Stimulated activated CD4-positive, alpha-beta T cell treated with anti-CD3 and anti-CD28 coated beads, Interleukin-15, amount 100 ng/mL, for 48 hours (primary cell): ENCODE data around the gene CLRN3.

Experiments used
- DNase-seq, 2 donors: peaks; one replicate each; pipeline ENCODE4 v3.0.0-alpha.2; 2020; ENCODE audit warnings: low read depth in 2 of 2

The CLRN3 gene

DNA sequence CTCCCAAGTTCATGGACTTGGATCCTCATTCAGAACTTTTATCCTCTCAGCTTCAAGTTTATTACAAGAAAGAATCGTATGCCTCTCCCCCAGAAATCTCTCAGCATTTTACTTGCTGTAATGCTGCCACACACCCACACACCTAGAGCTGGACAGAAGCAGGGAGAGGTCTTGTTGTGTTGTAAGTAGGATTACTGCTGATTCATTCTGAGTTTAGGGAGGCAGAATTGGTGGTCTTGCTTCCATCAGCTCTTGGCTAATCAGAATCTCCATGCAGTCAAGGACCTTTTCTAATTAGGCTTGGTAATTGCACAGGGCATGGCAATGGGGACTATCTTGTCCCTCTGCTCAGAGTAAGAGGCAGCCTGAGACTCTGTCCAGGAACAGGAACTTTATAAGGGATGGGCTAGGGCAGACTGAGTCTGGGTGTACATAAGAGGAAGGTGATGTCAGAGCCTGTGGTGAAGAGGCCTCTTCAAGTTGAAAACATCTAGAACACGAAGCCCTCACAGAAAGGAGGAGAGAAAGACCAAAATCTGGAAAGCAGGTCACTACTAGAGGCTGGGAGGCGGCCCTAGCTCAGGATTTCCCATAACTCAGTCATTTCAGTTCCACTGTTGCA is 7.1 kb upstream of the CLRN3 start:
- no peak for DNase-seq

DNA sequence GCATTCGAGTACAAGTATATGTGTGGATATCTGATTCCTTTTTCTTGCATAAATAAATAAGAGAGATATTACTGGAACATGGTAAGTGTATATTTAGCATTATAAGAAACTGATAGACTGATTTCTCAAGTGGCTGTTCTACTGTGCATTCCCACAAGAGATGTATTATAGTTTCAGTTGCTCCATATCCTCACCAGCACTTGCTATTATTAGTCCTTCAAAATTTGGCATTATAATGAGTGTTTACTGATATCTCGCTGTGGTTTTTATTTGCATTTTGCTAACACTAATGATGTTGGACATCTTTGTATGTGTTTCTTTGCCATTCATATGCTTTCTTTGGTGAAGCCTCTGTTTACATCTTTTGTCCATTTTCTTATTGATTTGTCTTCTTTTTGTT is 4.4 kb upstream of the CLRN3 start:
- no peak for DNase-seq

DNA sequence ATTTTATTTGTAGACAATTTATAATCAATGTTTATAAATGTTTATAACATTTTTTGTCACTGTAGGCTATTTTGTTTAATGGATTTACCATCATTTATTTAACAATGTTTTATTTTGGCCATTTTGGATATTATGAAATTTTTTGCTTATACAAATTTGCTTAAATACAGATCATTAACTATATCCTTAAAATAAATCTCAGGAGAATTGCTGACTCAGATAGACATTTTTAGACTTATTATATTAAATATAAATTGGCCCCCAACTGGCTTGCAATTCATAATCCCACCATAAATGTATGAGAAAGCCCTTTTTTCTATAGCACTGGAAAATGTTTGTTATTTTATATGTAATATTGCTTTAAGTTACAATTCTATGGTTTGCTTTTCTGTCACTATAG is 3.8 kb upstream of the CLRN3 start:
- DNase-seq, result no peak

DNA sequence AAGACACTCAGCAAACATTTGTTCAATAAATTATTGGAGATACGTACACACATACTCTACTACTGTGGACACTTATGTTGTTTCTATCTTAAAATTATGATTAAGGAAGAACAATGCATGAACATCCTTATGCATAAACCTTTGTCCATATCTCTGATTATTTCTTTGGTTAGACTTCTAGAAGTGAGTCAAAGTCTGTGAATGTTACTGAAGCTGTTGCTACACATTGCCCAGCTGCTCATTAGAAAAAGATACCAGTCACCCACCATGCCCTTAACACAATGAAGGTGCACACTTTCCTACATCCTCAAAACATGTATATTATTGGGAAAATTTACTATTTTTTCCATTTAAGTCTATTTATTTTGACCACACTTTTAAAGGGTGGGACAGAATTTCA is 1.4 kb upstream of the CLRN3 start:
- no peak for DNase-seq

DNA sequence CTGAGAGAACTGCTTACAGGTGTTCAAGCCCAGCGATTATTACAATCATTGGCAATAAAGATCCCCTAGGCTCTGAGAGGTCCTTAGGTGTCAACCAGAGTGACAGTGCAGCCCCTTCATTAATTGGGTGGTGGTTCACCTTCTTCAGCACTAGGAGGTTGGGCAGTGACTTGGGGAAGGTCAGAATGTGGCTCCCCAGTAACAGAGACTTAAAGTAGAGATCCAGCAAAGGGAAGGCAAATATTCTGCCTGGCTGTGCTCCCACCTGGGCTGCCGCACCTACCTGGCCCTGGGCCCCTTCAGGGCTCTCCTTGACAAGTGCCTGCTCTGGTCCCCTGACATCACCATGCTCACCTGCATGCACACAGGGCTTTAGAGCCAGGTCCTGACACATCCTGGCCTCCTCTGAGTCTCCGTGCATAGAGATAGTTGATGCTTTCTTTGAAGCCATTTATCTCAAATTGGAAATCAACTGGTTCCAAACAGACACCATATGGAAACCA is 1.9 kb downstream of the CLRN3 start:
- DNase-seq, result no peak

DNA sequence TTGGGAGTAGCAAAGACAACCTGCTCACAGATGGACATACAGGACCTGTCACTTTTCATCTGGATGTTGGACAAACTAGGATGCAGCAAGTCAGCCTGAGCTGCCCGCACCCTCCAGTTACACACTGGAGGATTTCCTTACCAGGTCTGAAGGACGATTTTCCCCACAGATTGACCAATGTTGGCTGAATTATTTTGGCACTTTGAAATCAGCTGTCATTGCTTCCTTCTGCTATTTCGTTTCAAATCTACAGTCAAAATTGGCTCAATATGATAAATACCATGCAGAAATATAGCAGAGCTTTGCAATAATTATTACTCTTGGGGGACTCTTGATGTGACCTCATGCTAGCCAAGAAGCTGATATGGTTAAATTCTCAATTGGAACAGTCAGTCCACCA is 2.5 kb downstream of the CLRN3 start:
- DNase-seq, result no peak

DNA sequence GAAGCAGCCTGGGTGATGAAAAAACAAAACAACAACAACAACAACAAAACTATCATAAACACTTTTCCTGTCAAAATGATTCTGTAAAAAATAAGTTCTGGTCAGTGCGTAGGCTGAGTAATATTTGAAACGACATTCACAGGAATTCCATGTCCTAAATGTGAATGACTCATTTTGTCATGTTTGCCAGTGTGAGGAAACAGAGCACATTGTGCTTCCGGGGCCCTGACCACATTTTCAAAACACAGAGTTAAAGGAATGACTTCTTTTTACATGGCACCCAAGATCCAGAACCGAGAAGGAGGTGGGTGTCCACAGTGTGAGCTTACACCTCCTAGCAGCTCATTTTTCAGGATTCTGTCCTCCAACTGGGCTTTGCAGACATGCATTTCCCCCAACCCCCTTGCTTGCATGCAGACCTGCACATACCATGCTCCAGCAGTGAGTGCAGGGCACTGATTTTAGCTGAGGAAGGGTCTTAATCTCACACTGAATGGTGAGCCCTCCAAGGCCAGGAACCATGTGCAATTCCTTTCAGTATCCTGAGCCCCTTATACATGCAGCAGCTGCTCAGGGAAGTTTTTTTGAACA is 3.0 kb downstream of the CLRN3 start:
- no peak for DNase-seq

DNA sequence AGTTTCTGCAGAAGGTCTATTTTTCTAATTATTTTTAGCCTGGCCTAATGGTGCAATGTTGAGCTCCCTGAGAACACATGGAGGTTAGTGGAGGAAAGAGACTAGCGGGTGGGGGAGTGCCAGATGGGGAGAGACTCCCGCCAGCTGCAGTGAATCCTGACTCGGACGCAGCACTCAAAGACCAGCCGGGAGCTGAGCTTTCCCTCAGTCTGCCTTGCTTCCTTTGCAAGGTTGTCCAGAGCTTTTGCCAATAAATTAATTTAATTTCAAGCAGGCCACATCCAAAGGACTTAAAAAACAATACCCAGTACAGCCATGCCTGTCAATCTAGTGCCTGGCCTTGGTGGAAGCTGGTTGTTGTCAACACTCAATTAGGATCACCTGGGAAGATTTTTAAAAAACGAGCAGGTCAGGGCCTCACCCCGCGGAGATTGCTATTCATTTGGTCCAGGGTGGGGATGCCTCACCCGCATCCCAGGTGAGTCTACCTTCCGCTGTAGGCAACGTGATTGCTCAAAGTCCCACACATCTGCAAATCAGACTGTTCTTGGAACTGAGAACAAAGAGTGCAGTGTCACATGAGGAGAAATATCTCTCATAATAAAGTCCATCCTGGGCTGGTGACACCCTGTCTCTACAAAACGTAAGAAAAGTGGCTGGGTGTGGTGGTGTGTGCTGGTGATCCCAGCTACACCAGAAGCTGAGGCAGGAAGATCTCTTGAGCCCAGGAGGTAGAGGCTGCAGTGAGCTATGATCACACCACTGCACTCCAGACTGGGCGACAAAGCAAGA is 4.0 kb downstream of the CLRN3 start:
- DNase-seq, result no peak

DNA sequence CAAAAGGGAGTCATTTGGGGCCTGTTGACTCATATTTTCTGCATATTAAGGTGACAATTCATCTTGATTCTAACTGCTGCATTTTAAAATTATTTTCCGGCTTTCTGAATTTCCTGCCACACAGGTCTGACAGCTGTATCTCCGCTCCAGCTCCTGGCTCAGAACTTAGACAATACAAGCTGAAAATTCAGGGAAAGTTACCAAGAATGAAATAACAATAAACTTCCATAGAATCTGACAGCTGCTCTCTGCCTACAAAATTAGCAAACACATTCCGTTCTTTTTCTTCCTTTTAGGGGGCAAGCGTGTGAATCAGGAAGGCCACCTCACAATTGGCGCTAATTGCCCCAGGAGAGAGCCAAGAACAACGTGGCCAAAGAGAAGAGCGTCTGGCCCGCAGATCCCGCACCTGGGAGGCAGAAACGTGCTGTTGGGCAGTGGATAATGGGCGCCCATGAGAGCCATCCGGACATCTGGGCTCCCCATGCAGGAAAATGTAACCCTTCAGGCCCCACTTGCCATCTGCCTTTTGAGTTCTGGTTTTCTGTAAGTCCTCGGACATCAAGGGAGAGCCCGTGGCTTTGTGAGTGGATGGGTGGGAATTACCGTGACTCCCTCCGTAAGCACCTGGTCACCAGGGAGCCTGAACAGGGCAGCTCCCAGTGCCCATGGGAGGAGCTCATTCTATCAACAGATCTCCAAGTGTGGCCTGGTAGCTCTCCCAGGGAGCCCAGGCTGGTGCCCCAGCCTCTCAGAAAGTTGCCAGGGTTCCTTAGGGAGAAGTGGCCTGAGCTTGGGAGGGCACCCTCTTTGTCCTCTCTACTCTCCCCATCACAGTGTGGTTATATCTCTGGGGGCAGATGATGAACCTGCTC is 5.0 kb downstream of the CLRN3 start:
- no peak for DNase-seq

DNA sequence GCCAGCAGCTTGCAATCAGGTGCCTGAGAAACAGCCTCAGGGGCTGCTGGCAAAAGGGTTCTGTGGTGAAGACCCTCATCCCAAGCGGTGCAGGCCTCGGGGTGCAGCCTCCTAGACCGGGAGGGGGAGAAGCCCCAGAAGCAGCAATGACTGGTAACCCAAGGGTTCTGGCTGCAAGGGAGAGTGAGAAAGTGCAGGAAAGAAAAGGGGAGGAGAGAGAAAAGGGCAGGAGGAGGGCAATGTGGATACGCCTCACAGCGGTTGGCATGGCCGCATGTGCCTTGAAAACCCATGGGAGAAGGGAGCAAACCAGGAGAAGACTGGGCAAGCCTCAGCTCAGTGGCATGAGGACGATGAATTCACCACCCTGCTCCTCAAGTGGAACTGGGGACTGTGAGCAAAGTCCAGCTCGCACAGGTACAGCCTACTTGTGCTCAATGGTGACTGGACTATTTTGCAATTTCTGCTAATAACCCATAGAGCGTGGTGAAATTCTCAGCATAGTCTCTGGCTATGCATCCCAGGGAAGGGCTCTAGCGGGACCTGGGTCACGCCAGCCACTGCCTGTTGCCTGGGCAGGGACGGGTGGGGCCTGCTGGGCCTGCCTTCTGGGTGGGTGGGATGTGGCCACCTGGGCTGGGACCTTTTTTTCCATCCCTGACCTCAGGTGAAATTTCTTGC is 6.2 kb downstream of the CLRN3 start:
- no peak for DNase-seq

DNA sequence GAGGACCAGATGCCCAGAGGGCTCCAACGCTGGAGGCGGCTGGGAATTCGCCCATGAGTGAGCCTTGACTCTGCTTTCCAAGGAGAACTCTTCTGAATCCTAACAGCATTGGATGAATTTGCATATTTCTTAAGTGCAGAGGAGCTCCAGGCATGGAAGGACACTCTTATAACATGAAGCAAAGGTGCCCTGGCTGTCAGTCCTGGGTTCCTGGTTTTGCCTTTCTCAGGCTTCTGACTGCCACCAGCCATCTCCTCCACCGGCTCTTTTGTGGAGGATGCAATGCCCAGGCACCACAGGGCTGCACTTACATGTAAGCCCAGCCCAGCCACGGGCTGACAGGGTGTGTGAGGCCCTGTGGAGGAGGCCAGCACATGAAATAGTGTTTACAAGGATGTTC is 8.2 kb downstream of the CLRN3 start:
- no peak for DNase-seq

DNA sequence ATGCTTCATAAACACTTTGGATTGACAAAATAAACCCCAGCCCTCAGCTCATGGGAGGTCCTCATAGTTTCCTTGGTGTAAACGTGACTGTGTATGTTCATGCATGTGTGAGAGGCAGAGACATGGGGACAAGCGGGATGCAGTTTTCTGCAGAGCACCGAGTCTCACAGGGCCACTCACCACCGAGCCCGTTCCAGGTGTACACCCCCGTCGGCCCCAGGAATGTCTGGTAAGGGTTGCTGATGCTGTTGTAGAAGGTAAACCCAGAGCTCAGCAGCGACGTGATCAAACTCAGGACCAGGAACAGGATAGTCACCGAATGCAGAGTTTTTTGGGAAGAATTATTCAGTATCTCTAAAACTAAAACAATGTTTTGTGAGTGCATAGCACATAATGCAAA is 9.2 kb downstream of the CLRN3 start:
- no peak for DNase-seq

DNA sequence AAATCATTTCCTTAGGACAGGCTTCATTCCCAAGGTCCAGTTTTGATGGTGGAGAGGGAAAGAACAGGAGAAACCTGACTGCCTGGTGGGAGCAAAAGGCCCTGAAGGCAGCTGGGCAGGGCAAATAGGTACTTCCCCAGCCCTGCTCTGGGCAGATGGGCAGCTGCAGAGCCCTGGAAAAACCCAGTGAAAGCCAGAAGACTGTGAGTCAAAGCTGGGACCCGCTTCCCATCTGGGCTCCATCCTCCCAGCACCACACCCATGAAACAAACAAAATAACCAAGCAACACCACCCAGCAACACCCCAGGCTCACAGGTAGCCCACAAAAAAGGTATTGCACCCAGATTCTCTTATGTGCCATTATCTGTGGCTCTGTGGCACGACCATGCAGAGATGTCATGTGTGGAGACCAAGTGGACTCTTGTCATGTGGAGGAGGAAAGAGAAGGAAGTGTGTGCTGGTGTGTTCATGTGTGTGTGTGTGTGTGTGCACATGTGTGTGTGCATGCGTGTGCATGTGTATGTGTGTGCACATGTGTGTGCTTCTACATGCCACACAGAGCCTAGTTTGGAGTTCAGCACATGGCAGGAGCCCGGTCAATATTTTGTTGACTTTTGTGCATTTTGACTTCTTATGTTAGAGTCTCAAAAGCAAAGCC is 9.8 kb downstream of the CLRN3 start:
- no peak for DNase-seq

DNA sequence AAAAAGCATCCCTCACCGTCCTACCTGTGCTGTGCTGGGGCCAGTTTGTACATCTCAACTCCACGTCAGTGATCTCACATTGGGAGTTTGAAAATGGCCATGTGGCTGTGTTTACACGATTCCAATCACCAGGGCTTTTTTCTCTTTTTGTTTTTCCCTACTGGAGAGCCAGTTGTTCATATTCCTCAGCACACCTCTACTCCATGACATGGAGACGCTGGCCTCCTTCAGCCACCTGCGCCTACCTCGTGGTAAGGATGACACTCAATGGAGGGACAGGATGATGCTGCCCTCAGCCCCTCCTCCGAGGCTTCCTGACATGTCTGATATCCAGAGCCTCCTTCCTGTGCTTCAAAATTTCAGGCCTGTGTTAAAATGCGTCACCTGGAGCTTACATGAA is 10.3 kb downstream of the CLRN3 start:
- no peak for DNase-seq

DNA sequence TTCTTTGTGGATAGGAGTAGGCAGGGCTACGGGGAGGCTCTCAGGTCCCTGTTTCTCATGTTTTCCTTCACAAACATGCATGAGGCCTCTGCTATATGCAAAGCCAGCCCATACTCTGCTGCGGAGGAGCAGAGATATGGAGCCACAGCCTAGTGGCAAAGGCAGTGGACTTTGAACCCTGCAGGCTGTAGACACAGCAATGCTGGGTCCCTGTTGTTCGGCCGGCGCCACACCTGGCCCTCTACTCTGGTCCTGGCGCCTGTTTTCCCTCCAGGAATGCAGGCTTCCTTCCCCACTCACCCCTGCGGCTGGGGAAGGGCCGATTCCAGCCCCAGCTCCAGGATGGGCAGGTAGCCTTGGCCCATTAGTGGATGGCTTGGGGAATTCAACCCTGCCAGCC is 11.5 kb downstream of the CLRN3 start:
- no peak for DNase-seq

DNA sequence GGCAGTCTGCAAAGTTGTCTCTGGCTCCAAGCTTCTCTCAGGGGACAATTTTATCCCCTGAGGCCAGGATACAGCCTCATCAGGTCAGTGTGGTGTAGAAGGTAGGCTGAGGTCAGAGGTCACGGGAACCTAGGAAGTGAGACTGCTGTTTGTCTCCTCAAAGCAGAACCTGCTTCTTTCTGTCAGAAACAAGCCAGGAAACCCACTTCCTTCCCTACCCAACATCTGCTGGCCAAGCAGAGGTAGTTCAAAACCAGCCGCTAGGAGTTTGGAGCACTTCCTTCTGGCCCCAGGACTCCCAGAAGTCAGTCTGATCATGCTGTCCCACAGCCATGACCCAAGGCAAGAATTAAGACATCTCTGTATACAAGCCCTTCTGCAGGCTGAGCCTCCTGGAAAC is 12.2 kb downstream of the CLRN3 start:
- DNase-seq, result no peak

DNA sequence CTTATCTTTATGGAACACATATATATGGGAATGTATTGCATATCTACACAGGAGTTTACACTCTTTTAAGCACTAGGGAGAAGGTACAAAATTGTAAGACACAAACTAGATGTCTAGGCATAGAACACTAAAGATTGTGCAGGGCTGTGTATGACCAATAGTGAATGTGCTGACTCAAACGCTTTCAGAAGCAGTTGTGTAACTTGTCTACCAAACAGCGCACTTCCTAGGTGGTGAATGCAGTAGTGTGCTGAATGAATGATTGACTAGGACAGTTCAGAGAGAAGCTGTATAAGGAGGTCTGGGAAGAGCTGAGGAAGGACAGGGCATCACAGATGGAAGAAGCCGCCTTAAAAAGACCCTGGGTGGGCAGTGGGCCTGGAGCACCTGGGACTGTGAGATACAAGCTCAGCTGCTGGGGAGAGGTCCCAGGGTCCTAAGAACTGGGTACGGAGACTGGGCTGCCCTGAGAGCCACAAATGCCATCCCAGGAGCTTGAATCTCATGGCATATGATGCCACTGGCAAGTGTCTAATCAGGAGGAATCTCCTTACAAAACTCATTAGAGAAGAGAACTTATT is 14.2 kb downstream of the CLRN3 start:
- DNase-seq, result no peak

DNA sequence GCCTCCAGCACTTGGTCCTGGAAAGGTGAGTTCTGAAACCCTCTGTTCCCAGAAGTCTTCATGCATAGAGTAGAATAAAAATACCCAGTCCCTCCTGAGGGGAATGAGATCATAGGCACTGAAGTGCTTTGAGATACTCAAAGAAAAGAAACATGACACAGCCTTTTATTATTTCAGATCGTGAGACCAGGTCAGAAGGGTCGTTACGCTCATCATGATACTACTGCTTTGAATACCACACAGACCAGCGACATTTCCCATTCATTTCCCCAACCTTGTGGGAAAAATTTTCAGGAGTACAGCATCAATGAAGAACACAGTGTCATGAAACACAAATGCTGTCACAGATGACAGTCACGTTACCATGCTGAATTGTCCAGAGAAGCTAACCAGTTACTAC is 15.0 kb downstream of the CLRN3 start:
- DNase-seq, result no peak

DNA sequence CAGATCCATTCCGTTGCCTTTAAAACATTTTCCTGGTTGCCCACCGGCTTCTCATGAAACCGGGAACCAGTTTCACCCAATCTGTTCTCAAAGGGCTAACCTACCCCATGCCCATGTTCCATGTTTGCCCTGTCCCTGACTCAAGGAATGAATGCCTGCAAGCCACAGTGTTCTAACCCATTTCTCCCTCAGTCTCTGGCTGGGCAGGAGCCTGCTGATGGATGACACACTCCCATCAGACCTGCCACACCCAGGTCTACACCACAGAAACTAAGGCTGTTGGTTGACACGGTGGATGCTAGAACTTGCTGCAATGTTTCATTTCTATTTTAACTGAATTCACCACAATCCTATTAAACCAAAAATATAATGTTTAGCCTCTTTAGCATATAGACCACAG is 15.6 kb downstream of the CLRN3 start:
- DNase-seq, result no peak

DNA sequence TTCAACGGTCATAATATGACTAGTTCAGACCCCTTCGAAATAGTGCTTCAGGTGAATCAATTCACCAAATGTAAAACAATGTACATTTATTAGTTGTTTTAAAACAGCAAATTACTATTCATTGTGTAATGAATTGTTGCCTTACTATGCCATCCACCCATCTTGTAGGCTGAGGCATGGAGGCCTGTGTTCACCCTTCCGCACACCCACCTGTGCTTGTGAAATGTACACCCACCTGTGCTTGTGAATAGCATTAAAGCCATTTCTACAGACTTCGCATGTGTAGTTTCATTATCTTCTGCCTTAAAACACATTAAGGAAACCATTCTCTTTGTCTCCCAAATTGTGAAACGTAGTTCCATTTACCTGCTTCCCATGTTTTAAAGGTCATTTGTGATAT is 16.8 kb downstream of the CLRN3 start:
- no peak for DNase-seq

DNA sequence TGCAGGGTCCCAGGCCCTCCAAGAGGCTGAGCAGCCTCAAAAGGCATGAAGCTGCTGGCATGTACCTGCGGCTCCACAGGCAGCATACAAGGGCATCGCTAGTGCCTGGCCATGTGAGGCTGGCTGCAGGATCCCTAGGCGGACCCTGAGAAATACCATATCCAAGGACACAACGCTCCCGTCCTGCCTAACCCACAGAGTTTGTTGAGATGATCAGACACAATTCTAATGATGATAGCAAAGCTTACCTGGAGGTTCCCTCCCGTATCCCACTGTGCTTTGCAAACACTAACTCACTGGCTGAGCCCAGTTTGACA is 17.3 kb downstream of the CLRN3 start:
- DNase-seq, result no peak
